Measurements from ENCODE around the gene MTM1.

MTM1 gene

GRCh38 chrX:150647331-150647730, 78.9 kb downstream of the MTM1 start:
- TF ChIP-seq SIN3A (IDR thresholded peaks at IDR 0.05; ENCODE audit: borderline replicate concordance, insufficient read depth, low read length), result no peak
- TF ChIP-seq POLR2AphosphoS5 (IDR thresholded peaks at IDR 0.05; ENCODE audit: low read depth, low read length), result no peak
- TF ChIP-seq TAF1 (IDR thresholded peaks at IDR 0.05; ENCODE audit: borderline replicate concordance, insufficient read depth, low read length), result no peak
- no peak for TF ChIP-seq REST (IDR thresholded peaks at IDR 0.05; ENCODE audit: insufficient read depth in 1 of 2, low read depth in 2 of 2, low read length in 2 of 2)
- TF ChIP-seq FOXP2 (optimal IDR thresholded peaks at IDR 0.05; ENCODE audit: borderline replicate concordance, extremely low read depth, extremely low read length, insufficient read depth), result no peak

- TF ChIP-seq TAF1 (IDR thresholded peaks at IDR 0.05; ENCODE audit: borderline replicate concordance, insufficient read depth, low read length), result no peak
- no peak for TF ChIP-seq POLR2AphosphoS5 (IDR thresholded peaks at IDR 0.05; ENCODE audit: low read depth, low read length)
- TF ChIP-seq SIN3A (IDR thresholded peaks at IDR 0.05; ENCODE audit: borderline replicate concordance, insufficient read depth, low read length), result no peak
- TF ChIP-seq REST (IDR thresholded peaks at IDR 0.05; ENCODE audit: insufficient read depth in 1 of 2, low read depth in 2 of 2, low read length in 2 of 2), result no peak
- TF ChIP-seq FOXP2 (optimal IDR thresholded peaks at IDR 0.05; ENCODE audit: borderline replicate concordance, extremely low read depth, extremely low read length, insufficient read depth), result no peak
Measured at GRCh38 chrX:150648296-150648940, 80.0 kb downstream of the MTM1 start.

- no peak for TF ChIP-seq POLR2AphosphoS5 (IDR thresholded peaks at IDR 0.05; ENCODE audit: low read depth, low read length)
Measured at GRCh38 chrX:150649096-150649870, 80.9 kb downstream of the MTM1 start.

GRCh38 chrX:150651906-150652305, 83.5 kb downstream of the MTM1 start:
- TF ChIP-seq REST (IDR thresholded peaks at IDR 0.05; ENCODE audit: insufficient read depth in 1 of 2, low read depth in 2 of 2, low read length in 2 of 2) (no peak), POLR2AphosphoS5 (IDR thresholded peaks at IDR 0.05; ENCODE audit: low read depth, low read length) (no peak), TAF1 (IDR thresholded peaks at IDR 0.05; ENCODE audit: borderline replicate concordance, insufficient read depth, low read length) (no peak), SIN3A (IDR thresholded peaks at IDR 0.05; ENCODE audit: borderline replicate concordance, insufficient read depth, low read length) (no peak), FOXP2 (optimal IDR thresholded peaks at IDR 0.05; ENCODE audit: borderline replicate concordance, extremely low read depth, extremely low read length, insufficient read depth) (no peak)

- TF ChIP-seq FOXP2 (optimal IDR thresholded peaks at IDR 0.05; ENCODE audit: borderline replicate concordance, extremely low read depth, extremely low read length, insufficient read depth), result no peak
- no peak for TF ChIP-seq POLR2AphosphoS5 (IDR thresholded peaks at IDR 0.05; ENCODE audit: low read depth, low read length)
- TF ChIP-seq SIN3A (IDR thresholded peaks at IDR 0.05; ENCODE audit: borderline replicate concordance, insufficient read depth, low read length), result no peak
- TF ChIP-seq REST (IDR thresholded peaks at IDR 0.05; ENCODE audit: insufficient read depth in 1 of 2, low read depth in 2 of 2, low read length in 2 of 2), result no peak
- TF ChIP-seq TAF1 (IDR thresholded peaks at IDR 0.05; ENCODE audit: borderline replicate concordance, insufficient read depth, low read length), result no peak
Measured at GRCh38 chrX:150655788-150656187, 87.4 kb downstream of the MTM1 start.

Data from PFSK-1 (cell line).